Naive thymus-derived CD4-positive, alpha-beta T cell (primary cell): ENCODE data around the gene SEBOX. TPM values are rescaled to one million over a fixed set of nuclear protein-coding genes. Genes with fewer than 3 reads are reported as not detected.

Source experiments
- ATAC-seq: fragments of 150-1000 bp; cut with Tn5 transposase; 2 replicates; pipeline ENCODE4 v1.10.0; 2021; ENCODE audit warnings: mild to moderate bottlenecking, moderate library complexity
- CTCF ChIA-PET: fragments of 350-600 bp; sonication (Branson Sonifier 250); formaldehyde crosslinking; loops from one replicate; lab custom pipeline; 2021; ENCODE audit warnings: antibody characterized with exemption; lab: Charles Lee
- POLR2A ChIA-PET: fragments of 350-600 bp; sonication (Branson Sonifier 250); formaldehyde crosslinking; loops from one replicate; lab custom pipeline; 2021; ENCODE audit warnings: antibody characterized with exemption, inconsistent platforms; lab: Charles Lee
- DNase-seq, 9 donors: peaks; one replicate each; pipeline versions ENCODE4 v3.0.0 to v3.0.0-alpha.2; 2020 to 2022; ENCODE audit warnings: mixed read lengths in 1 of 9
- H3K27ac ChIP-seq: one replicate; pipeline ENCODE4 v1.7.0; 2013; ENCODE audit warnings: mild to moderate bottlenecking, low read depth, low read length, moderate library complexity
- H3K27me3 ChIP-seq, 2 donors: one replicate each; pipeline ENCODE4 v1.7.0; 2013; ENCODE audit warnings: low read length in 2 of 2, mild to moderate bottlenecking in 2 of 2, moderate library complexity in 2 of 2; ENCODE audit not compliant: control insufficient read depth in 2 of 2, insufficient read depth in 2 of 2
- H3K36me3 ChIP-seq, 3 experiments: 1 replicate in 2 of 3; 2 replicates in 1 of 3; pipeline ENCODE4 v1.7.0; 2013; ENCODE audit warnings: low read length in 3 of 3, mild to moderate bottlenecking in 3 of 3, moderate library complexity in 1 of 3; ENCODE audit not compliant: insufficient read depth in 3 of 3, control insufficient read depth in 2 of 3
- H3K4me1 ChIP-seq, 2 donors: one replicate each; pipeline ENCODE4 v1.7.0; 2013; ENCODE audit warnings: low read length in 2 of 2, mild to moderate bottlenecking in 2 of 2, moderate library complexity in 1 of 2; ENCODE audit not compliant: control insufficient read depth in 2 of 2, insufficient read depth in 2 of 2
- H3K4me3 ChIP-seq: 2 replicates; pipeline ENCODE4 v1.7.0; 2013; ENCODE audit warnings: mild to moderate bottlenecking, low read length
- H3K9me3 ChIP-seq, 3 experiments: 1 replicate in 2 of 3; 2 replicates in 1 of 3; pipeline ENCODE4 v1.7.0; 2013; ENCODE audit warnings: low read length in 3 of 3; ENCODE audit not compliant: control insufficient read depth in 2 of 3
- H3K27ac Mint-ChIP-seq, 9 donors: one replicate each; pipeline ENCODE4 v1.8.0; 2020 to 2022; ENCODE audit warnings: mixed read lengths in 9 of 9, mild to moderate bottlenecking in 8 of 9, moderate library complexity in 5 of 9, inconsistent platforms in 2 of 9
- H3K27me3 Mint-ChIP-seq, 5 donors: one replicate each; pipeline ENCODE4 v1.8.0; 2021 to 2022; ENCODE audit warnings: mixed read lengths in 5 of 5, mild to moderate bottlenecking in 1 of 5
- H3K36me3 Mint-ChIP-seq, 5 donors: one replicate each; pipeline ENCODE4 v1.8.0; 2020 to 2022; ENCODE audit warnings: mixed read lengths in 5 of 5, mild to moderate bottlenecking in 3 of 5, inconsistent platforms in 1 of 5
- H3K4me1 Mint-ChIP-seq, 7 donors: one replicate each; pipeline ENCODE4 v1.8.0; 2020 to 2022; ENCODE audit warnings: mixed read lengths in 7 of 7, mild to moderate bottlenecking in 3 of 7, inconsistent platforms in 1 of 7
- H3K4me3 Mint-ChIP-seq, 10 donors: one replicate each; pipeline ENCODE4 v1.8.0; 2020 to 2022; ENCODE audit warnings: mild to moderate bottlenecking in 10 of 10, mixed read lengths in 10 of 10, moderate library complexity in 6 of 10, inconsistent platforms in 2 of 10
- H3K9me3 Mint-ChIP-seq, 11 donors: one replicate each; pipeline ENCODE4 v1.8.0; 2020 to 2022; ENCODE audit warnings: mixed read lengths in 11 of 11, mild to moderate bottlenecking in 4 of 11, inconsistent platforms in 1 of 11, moderate library complexity in 1 of 11
- intact Hi-C, 2 donors: fragments of 100-400 bp; cut with micrococcal nuclease; formaldehyde crosslinking; loops; one replicate each; pipeline ENCODE4 v1.15.1; 2023
- polyA plus RNA-seq, 2 donors: library from polyadenylated mRNA; unstranded; fragments of 300-500 nt; fragmentation: Illumina TruSeq; gene quantifications; one replicate each; pipeline ENCODE4 v1.2.3, GENCODE V29; 2021
- total RNA-seq, 6 experiments: library from RNA in 5 of 6; stranded (reverse) in 5 of 6; gene quantifications; 1 replicate in 5 of 6; 2 replicates in 1 of 6; pipeline ENCODE4 v1.2.3 and lab custom pipeline; 2021 to 2026

Gene SEBOX
- total and polyA plus RNA-seq, 7 experiments from 2014 or later = not detected

GRCh38 chr17:28405632-28406472 is 40.9 kb upstream of the SEBOX start, which contains the start of gene SLC46A1:
TSS of gene SLC46A1 (minus strand) at chr17:28406212. CDS start at chr17:28406114, 98 bp downstream.
- H3K4me3 Mint-ChIP-seq = peak within 1 kb of the TSS; percentile 80 to 88 (median 83)
- Histone ChIP-seq H3K27ac (peak within 1 kb of the TSS; percentile 52), H3K9me3 (no peaks in the 10 kb centered on the region), H3K4me1 (peaks cover 0 to 9% of the 10 kb centered on the region in 2 donors), H3K36me3 (no peaks in the 10 kb centered on the region), H3K4me3 (peak within 1 kb of the TSS; percentile 27), H3K27me3 (no peaks in the 10 kb centered on the region)
- H3K36me3 Mint-ChIP-seq = no peaks in the 10 kb centered on the region
- ATAC-seq (peak; percentile 70), DNase-seq (peak in 7 of 9 donors; percentile 21 to 69 (median 30))
- POLR2A ChIA-PET = interaction anchor here (1.1 kb wide), 1 partner anchor 48 kb away, joined by 5 read pairs; no protein-coding TSS in a partner anchor
- CTCF ChIA-PET = interaction anchor here (4.0 kb wide), 1 partner anchor 11 kb away, joined by 15 read pairs; no protein-coding TSS in a partner anchor
- intact Hi-C loops = loop anchor here in 1 of 2 donors (5.0 kb wide), 1 partner anchor 34 kb away; the partner anchor contains the start of genes SARM1 and VTN
- H3K27ac Mint-ChIP-seq = peak within 1 kb of the TSS in 5 of 9 donors; percentile 48 to 81 (median 68)
- H3K27me3 Mint-ChIP-seq = peaks cover 0 to 24% (median 8%) of the 10 kb centered on the region in 5 donors
- H3K9me3 Mint-ChIP-seq = no peaks in the 10 kb centered on the region
- peaks cover 4 to 18% (median 13%) of the 10 kb centered on the region in 7 donors for H3K4me1 Mint-ChIP-seq

GRCh38 chr17:28404812-28405570 is 40.0 kb upstream of the SEBOX start:
- CTCF ChIA-PET = interaction anchor here (4.0 kb wide), 1 partner anchor 12 kb away, joined by 15 read pairs; no protein-coding TSS in a partner anchor
- no peak for DNase-seq
- ATAC-seq = no peak
- Mint-ChIP-seq H3K4me3 (peak overlapping the region; percentile 73 to 85 (median 81)), H3K4me1 (peaks cover 4 to 18% (median 13%) of the 10 kb centered on the region in 7 donors), H3K36me3 (no peaks in the 10 kb centered on the region), H3K27ac (peak overlapping the region in 1 of 9 donors; percentile 61), H3K9me3 (no peaks in the 10 kb centered on the region), H3K27me3 (peaks cover 0 to 21% (median 8%) of the 10 kb centered on the region in 5 donors)
- peaks cover 0 to 9% of the 10 kb centered on the region in 2 donors for H3K4me1 ChIP-seq
- peak overlapping the region; percentile 27 for H3K4me3 ChIP-seq
- no peaks in the 10 kb centered on the region for H3K9me3 ChIP-seq
- H3K27me3 ChIP-seq = no peaks in the 10 kb centered on the region
- peak overlapping the region; percentile 52 for H3K27ac ChIP-seq
- H3K36me3 ChIP-seq = no peaks in the 10 kb centered on the region
- POLR2A ChIA-PET = interaction anchor here (1.1 kb wide), 1 partner anchor 48 kb away, joined by 3 read pairs; the partner anchor contains the start of gene POLDIP2
- intact Hi-C loops = loop anchor here in 1 of 2 donors (5.0 kb wide), 1 partner anchor 33 kb away; the partner anchor contains the start of genes SARM1 and VTN

GRCh38 chr17:28404461-28404811 is 39.4 kb upstream of the SEBOX start:
- no peaks in the 10 kb centered on the region for H3K36me3 Mint-ChIP-seq
- ATAC-seq (no peak), DNase-seq (no peak)
- ChIA-PET CTCF (interaction anchor here (4.0 kb wide), 1 partner anchor 13 kb away, joined by 15 read pairs; no protein-coding TSS in a partner anchor), POLR2A (interaction anchor here (1.1 kb wide), 1 partner anchor 47 kb away, joined by 3 read pairs; the partner anchor contains the start of gene POLDIP2)
- peak overlapping the region in 3 of 9 donors; percentile 24 to 61 (median 51) for H3K27ac Mint-ChIP-seq
- H3K4me3 Mint-ChIP-seq = peak overlapping the region; percentile 17 to 85 (median 62)
- Histone ChIP-seq H3K9me3 (no peaks in the 10 kb centered on the region), H3K27me3 (no peaks in the 10 kb centered on the region), H3K27ac (no peak overlapping the region), H3K4me3 (no peak overlapping the region), H3K36me3 (no peaks in the 10 kb centered on the region), H3K4me1 (peaks cover 0 to 9% of the 10 kb centered on the region in 2 donors)
- intact Hi-C loops = no loop called here
- peaks cover 4 to 18% (median 13%) of the 10 kb centered on the region in 7 donors for H3K4me1 Mint-ChIP-seq
- H3K27me3 Mint-ChIP-seq = peaks cover 0 to 18% (median 8%) of the 10 kb centered on the region in 5 donors
- no peaks in the 10 kb centered on the region for H3K9me3 Mint-ChIP-seq

GRCh38 chr17:28404007-28404406 is 39.0 kb upstream of the SEBOX start:
- H3K27ac Mint-ChIP-seq = peak overlapping the region in 6 of 9 donors; percentile 20 to 61 (median 44)
- H3K36me3 ChIP-seq = no peaks in the 10 kb centered on the region
- no peak overlapping the region for H3K4me3 ChIP-seq

GRCh38 chr17:28402844-28403243 is 37.8 kb upstream of the SEBOX start:
- Mint-ChIP-seq H3K27ac (peak overlapping the region in 2 of 9 donors; percentile 53 to 75), H3K4me1 (peaks cover 0 to 18% (median 13%) of the 10 kb centered on the region in 7 donors), H3K9me3 (no peaks in the 10 kb centered on the region), H3K4me3 (no peak overlapping the region), H3K36me3 (peaks cover 0 to 5% (median 0%) of the 10 kb centered on the region in 5 donors), H3K27me3 (peaks cover 0 to 10% (median 0%) of the 10 kb centered on the region in 5 donors)
- H3K4me3 ChIP-seq = no peak overlapping the region
- H3K27me3 ChIP-seq = no peaks in the 10 kb centered on the region
- no peak for DNase-seq
- no peak overlapping the region for H3K27ac ChIP-seq
- intact Hi-C loops = no loop called here
- ATAC-seq = no peak
- peaks cover 0 to 9% of the 10 kb centered on the region in 2 donors for H3K4me1 ChIP-seq
- ChIA-PET POLR2A (no interaction called here), CTCF (no interaction called here)
- H3K36me3 ChIP-seq = peaks cover 0 to under 1% (median 0%) of the 10 kb centered on the region in 3 experiments
- H3K9me3 ChIP-seq = no peaks in the 10 kb centered on the region

More at GRCh38 chr17:28404007-28404406, 39.0 kb upstream of the SEBOX start:
- Histone ChIP-seq H3K27me3 (no peaks in the 10 kb centered on the region), H3K27ac (no peak overlapping the region), H3K9me3 (no peaks in the 10 kb centered on the region), H3K4me1 (peaks cover 0 to 9% of the 10 kb centered on the region in 2 donors)
- Mint-ChIP-seq H3K9me3 (no peaks in the 10 kb centered on the region), H3K4me1 (peaks cover 4 to 18% (median 13%) of the 10 kb centered on the region in 7 donors), H3K27me3 (peaks cover 0 to 17% (median 8%) of the 10 kb centered on the region in 5 donors), H3K36me3 (no peaks in the 10 kb centered on the region), H3K4me3 (peak overlapping the region in 9 of 10 donors; percentile 17 to 85 (median 58))
- intact Hi-C loops = no loop called here
- CTCF ChIA-PET = no interaction called here
- POLR2A ChIA-PET = interaction anchor here (1.1 kb wide), 1 partner anchor 47 kb away, joined by 3 read pairs; the partner anchor contains the start of gene POLDIP2
- no peak for DNase-seq
- ATAC-seq = no peak

- Histone ChIP-seq H3K4me3 (no peak overlapping the region), H3K36me3 (peaks cover 0 to 6% (median 0%) of the 10 kb centered on the region in 3 experiments), H3K4me1 (peaks cover 0 to 9% of the 10 kb centered on the region in 2 donors), H3K27ac (no peak overlapping the region), H3K9me3 (no peaks in the 10 kb centered on the region), H3K27me3 (no peaks in the 10 kb centered on the region)
- Mint-ChIP-seq H3K36me3 (peaks cover 0 to 5% (median 0%) of the 10 kb centered on the region in 5 donors), H3K27ac (peak overlapping the region in 3 of 9 donors; percentile 28 to 75 (median 55)), H3K4me3 (no peak overlapping the region), H3K9me3 (peaks cover 0 to 1% (median 0%) of the 10 kb centered on the region in 11 donors), H3K27me3 (peaks cover 0 to 8% (median 0%) of the 10 kb centered on the region in 5 donors), H3K4me1 (peaks cover 0 to 18% (median 13%) of the 10 kb centered on the region in 7 donors)
- no peak for DNase-seq
- ChIA-PET CTCF (no interaction called here), POLR2A (no interaction called here)
- no peak for ATAC-seq
- intact Hi-C loops = no loop called here
Measured at GRCh38 chr17:28402224-28402630, 37.2 kb upstream of the SEBOX start.
